ENCODE data around the gene PRR14.
"Not testable (repeated sequence)": the region's sequence is repeated elsewhere in the genome, so short reads cannot be mapped to it uniquely, and the experiment has no call there.

Gene PRR14

GRCh38 chr16:30650369-30651123 is at the start of gene PRR14:
Gene PRR14 (plus strand): TSS chr16:30650960. CDS start chr16:30651646, 686 bp downstream.
- DNase-seq: peak; percentile 100

DNA sequence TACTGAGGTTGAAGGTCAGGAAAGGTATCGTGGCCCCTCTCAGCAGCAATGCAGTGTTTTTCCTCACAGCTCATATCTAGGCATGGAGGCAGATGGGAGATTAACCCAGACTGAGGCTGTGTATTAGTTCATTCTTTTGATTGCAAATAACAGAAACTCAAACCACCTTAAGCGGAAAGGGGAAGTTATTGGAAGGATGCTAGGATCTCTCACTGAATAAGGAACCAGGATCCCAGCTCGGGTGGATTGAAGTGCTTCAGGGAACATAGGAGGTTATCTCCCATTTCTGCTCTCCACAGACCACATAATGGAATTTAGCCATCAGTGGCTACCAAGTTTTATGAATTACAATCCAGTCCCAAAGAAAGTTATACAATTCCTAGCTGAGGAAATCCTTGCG is 48.8 kb upstream of the PRR14 start:
- no peak for DNase-seq

GRCh38 chr16:30602616-30603277 is 48.0 kb upstream of the PRR14 start:
- peak; percentile 36 for DNase-seq

DNA sequence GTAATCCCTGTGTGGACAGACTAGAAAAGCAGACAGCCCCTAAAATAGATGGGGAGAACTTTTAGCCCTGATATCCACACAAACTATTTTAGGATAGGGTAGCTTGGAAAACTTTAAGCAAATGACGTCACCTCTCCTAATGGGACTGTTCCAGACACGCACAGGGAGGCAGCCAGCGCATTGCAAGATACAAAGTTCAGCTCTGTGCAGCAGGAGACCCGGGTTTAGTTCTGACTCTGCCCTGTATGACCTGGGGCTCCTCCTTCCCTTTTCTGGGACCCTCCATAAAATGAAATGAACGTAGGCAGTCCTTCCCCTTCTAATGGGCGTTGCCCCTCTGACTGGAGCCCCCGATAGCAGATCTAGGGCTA is 46.8 kb upstream of the PRR14 start:
- DNase-seq: no peak

DNA sequence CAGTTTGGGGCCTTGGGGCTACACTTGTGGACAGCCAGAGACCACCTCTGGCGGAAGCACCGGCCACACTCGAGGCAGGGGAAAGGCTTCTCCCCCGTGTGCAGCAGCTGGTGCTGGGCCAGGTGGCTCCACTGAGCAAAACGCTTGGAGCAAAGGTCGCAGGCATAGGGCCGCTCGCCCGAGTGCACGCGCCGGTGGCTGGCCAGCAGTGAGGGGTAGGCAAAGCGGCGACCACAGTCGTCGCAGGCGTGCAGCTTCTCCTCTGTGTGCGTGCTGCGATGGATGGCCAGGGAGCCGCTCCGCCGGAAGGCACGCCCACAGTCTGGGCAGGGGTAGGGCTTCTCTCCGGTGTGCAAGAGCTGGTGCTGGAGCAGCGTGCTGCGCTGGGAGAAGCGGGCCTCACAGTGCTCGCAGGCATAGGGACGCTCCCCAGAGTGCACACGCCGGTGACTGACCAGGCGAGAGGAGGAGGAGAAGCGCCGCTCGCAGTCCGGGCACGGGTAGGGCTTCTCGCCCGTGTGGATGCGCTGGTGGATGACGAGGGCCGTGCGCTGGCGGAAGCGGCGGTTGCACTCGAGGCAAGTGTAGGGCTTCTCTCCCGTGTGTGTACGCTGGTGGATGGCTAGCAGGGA is 46.3 kb upstream of the PRR14 start:
- no peak for DNase-seq

- DNase-seq: no peak
These were observed 45.6 kb upstream of the PRR14 start for GRCh38 chr16:30605158-30605557.

GRCh38 chr16:30606004-30606403 is 44.8 kb upstream of the PRR14 start:
- DNase-seq: no peak

GRCh38 chr16:30609002-30609925 is 41.5 kb upstream of the PRR14 start:
- DNase-seq: peak; percentile 69

- peak; percentile 97 for DNase-seq
These were observed 40.6 kb upstream of the PRR14 start, which contains the start of gene ZNF689 for GRCh38 chr16:30609926-30610839. Gene ZNF689 (minus strand): TSS chr16:30610389. CDS start chr16:30610041, 348 bp downstream.

DNA sequence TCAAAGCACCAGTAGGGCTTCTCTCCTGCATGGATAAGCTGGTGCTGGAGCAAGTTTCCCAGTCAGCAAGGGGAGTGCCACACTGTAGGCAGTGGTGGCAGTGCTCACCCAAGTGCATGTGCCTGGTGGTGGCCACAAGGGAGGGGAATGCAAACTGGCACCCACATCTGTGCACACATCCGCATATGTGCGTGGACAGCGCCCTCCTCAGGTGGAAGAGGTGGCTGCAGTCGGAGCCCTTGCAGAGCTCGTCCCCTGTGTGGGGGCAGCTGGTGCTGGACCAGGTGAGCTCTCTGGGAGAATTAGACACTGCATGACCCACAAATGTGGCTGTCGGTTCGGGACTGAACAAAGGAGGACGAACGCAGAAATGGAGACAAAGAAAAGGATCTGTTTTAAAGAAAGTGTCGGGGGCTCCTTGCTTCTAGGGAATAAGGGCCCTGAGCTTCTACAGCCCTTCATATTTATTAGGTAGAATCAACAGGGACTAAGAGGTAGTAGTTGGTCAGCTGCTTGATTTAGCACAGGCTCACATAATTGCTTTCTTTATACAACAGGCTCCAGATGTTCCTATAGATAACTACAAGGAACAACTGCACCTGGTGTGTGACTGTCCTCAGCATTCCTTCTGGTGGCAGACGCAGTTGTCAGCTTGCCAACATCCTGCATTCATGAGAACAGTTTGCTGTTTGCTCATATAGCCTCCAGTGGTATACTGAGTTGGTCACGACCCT is 35.2 kb upstream of the PRR14 start:
- DNase-seq: no peak

GRCh38 chr16:30619202-30619601 is 31.6 kb upstream of the PRR14 start:
- no peak for DNase-seq

- DNase-seq: no peak
These were observed 31.1 kb upstream of the PRR14 start for GRCh38 chr16:30619638-30620037.

GRCh38 chr16:30620169-30620568 is 30.6 kb upstream of the PRR14 start:
- no peak for DNase-seq

DNA sequence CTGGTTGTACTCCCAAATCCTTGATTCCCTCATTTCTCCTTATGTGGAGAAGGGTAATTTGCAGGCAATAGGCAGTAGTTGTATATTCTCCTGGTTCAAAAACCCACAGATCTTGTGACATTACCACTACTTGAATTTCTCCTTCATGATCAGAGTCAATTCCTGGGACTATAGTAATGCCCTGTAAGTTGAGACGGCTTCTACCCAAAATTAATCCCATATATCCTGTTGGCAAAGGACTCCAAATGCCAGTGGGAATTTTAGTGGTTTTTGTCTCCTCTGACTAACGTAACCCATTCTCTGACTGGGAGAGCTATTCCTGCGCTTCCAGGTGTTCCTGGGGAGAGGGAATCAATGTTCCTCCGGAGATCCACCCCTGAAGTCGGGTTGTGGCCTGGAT is 29.0 kb upstream of the PRR14 start:
- no peak for DNase-seq

GRCh38 chr16:30622455-30623032 is 28.2 kb upstream of the PRR14 start:
- no peak for DNase-seq

- no peak for DNase-seq
These were observed 27.1 kb upstream of the PRR14 start for GRCh38 chr16:30623536-30624283.

DNA sequence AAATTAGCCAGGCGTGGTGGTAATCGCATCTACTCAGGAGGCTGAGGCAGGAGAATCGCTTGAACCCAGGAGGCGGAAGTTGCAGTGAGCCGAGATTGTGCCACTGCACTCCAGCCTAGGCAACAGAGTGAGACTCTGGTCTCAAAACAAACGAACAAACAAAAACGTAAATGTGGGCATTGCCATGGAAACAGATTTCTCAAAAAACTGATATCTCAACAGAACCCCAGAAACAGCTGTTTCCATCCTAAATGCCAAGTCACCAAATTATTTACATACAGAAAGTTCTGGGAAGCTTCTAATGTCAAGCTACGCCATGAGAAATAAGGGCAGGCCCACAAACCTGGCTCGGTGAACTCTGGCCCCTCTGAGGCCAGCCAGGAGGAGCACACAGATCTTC is 24.5 kb upstream of the PRR14 start:
- no peak for DNase-seq

DNA sequence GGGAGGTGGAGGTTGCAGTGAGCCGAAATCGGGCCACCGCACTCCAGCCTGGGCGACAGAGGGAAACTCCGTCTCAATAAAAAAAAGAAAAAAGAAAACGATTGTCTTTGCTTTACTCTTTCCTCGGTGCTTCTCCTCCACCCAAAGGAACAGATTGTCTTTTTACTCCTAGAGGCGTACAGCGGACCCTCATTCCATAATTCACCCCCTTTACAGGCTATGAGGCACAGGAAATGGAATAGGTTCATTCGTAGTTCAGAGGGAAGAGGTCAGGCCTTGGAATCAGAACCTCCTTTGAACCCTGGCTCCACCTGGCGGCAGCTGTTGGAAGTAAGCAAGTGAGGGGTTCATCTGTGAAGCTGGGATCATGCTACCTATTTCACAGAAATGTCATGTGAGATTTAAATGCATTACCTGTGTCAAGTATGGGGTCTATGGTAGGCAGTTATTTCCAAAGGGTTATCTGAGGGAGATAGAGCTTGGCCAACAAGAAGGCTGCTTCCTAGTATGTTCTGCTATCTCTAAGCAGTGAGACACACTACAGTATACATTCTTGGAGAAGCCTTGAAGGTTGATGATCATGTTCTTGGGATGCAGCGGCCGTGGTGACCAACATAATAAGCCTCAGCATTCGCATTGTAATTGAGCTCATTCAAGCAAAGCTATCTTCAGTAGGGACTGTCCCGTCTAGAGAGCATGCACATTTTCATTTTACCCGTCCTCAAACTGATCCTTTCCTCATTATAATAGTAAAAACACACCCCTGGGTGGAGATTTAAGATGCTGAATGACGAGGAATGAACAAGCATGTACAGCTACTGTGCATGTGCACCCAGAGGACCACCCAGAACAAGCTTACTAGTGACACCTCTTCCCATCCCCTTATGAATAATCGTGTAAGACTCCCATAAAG is 21.9 kb upstream of the PRR14 start:
- DNase-seq: peak; percentile 83

DNA sequence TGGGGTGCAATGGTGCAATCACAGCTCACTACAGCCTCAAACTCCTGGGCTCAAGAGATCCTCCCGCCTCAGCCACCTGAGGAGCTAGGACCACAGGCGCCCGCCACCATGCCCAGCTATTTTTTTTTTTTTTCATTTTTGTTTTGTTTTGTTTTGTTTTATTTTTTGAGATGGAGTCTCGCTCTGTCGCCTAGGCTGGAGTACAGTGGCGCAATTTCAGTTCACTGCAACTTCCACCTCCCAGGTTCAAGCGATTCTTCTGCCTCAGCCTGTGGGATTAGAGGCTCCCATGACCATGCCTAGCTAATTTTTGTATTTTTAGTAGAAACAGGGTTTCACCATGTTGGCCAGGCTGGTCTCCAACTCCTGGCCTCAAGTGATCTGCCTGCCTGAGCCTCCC is 18.3 kb upstream of the PRR14 start:
- not testable (repeated sequence) for DNase-seq

Measured in right hindlimb (tissue), 1 donor.